G401.6 (cell line): ENCODE data around the gene ASMT.
"Not testable (repeated sequence)": the region's sequence is repeated elsewhere in the genome, so short reads cannot be mapped to it uniquely, and the experiment has no call there.

ENCODE experiments used
- FAIRE-seq: peaks from 2 replicates; lab custom pipeline; 2012; peaks lifted over from hg19 to GRCh38; lab: Jason Lieb, UNC

Gene ASMT

GRCh38 chrX:1598021-1598875 lies 16.6 kb upstream of the ASMT start:
- FAIRE-seq: no peak

- no peak for FAIRE-seq
Measured at GRCh38 chrX:1598876-1599790, 15.7 kb upstream of the ASMT start.

- no peak for FAIRE-seq
Measured at GRCh38 chrX:1599791-1600405, 15.0 kb upstream of the ASMT start.

- no peak for FAIRE-seq
Measured at GRCh38 chrX:1600406-1601050, 14.3 kb upstream of the ASMT start.

- FAIRE-seq: no peak
Measured at GRCh38 chrX:1601051-1601767, 13.7 kb upstream of the ASMT start.

GRCh38 chrX:1601768-1602085 lies 13.1 kb upstream of the ASMT start:
- no peak for FAIRE-seq

GRCh38 chrX:1602299-1602698 lies 12.6 kb upstream of the ASMT start:
- FAIRE-seq: no peak

- FAIRE-seq: no peak
Measured at GRCh38 chrX:1606496-1606895, 8.4 kb upstream of the ASMT start.

GRCh38 chrX:1609311-1609710 lies 5.5 kb upstream of the ASMT start:
- no peak for FAIRE-seq

GRCh38 chrX:1609762-1610161 lies 5.1 kb upstream of the ASMT start:
- FAIRE-seq: no peak

GRCh38 chrX:1610166-1610565 lies 4.7 kb upstream of the ASMT start:
- FAIRE-seq: no peak

- no peak for FAIRE-seq
Measured at GRCh38 chrX:1610736-1611135, 4.1 kb upstream of the ASMT start.

GRCh38 chrX:1612641-1613286 lies 2.1 kb upstream of the ASMT start:
- FAIRE-seq: no peak

- no peak for FAIRE-seq
Measured at GRCh38 chrX:1618689-1619088, 3.8 kb downstream of the ASMT start.

- FAIRE-seq: no peak
Measured at GRCh38 chrX:1623691-1624090, 8.8 kb downstream of the ASMT start.

GRCh38 chrX:1624158-1624860 lies 9.4 kb downstream of the ASMT start:
- FAIRE-seq: not testable (repeated sequence)

- not testable (repeated sequence) for FAIRE-seq
Measured at GRCh38 chrX:1624861-1625215, 10.0 kb downstream of the ASMT start.

- FAIRE-seq: no peak
Measured at GRCh38 chrX:1629244-1629643, 14.4 kb downstream of the ASMT start.

GRCh38 chrX:1646009-1646408 lies 31.1 kb downstream of the ASMT start:
- FAIRE-seq: no peak

GRCh38 chrX:1649621-1650020 lies 34.8 kb downstream of the ASMT start:
- FAIRE-seq: no peak
